ENCODE results near the gene CNST.

DNA sequence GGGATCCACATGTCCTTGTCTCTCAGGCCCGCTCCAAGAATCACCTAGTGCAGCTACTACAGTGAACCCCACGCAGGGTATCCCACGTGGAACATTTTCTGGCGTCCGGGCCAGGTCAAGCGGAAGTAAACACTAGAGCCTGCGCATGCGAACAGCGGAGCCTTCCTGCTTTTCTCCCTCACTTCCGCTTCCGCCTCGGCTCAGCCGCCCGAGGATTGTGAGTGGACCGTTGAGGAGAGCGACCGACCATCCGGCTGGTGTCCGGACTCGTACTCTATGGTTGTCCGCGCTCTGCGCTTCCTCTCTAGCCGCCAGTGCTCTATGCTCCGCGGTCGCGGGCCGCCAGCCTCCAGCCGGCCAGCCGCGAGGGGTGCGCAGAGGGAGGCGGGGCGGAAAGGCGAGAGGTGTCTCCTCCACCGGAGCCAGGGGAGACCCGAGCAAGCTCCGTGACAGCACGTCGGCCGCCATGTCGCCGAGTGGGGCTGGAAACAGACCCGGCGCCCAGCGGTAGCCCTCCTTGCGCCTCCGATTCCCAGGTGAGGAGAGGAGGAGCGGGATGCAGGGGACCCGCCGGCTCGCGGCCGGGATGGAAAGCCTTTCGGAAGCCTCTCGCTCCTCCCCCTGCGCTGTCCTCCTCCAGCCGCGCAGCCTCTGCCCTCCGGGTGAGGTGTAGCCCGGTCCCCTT, at the start of gene CNST, which contains the start of gene TFB2M:
- TF ChIP-seq CTCF (optimal IDR thresholded peaks at IDR 0.05 in 1 of 3, IDR thresholded peaks at IDR 0.05 in 1 of 3, conservative IDR thresholded peaks at IDR 0.05 in 1 of 3; ENCODE audit: extremely low read depth in 1 of 3, insufficient read depth in 2 of 3, low read length in 3 of 3) (no peak), EZH2 (IDR thresholded peaks at IDR 0.05; ENCODE audit: low read length) (no peak)
